Small intestine (tissue), 7 donors: ENCODE measurements around the gene SORCS2. TPM values are rescaled to one million over a fixed set of nuclear protein-coding genes. Genes with fewer than 3 reads are reported as not detected.

Source experiments
- DNase-seq, 2 donors: peaks; one replicate each; pipeline versions ENCODE4 v3.0.0 to v3.0.0-alpha.2; 2013
- FAIRE-seq: peaks from 2 replicates; lab custom pipeline; 2012; peaks lifted over from hg19 to GRCh38; lab: Jason Lieb, UNC
- H3K27ac ChIP-seq, 3 donors: one replicate each; pipeline ENCODE4 v1.5.1; 2013; ENCODE audit warnings: low read length in 2 of 3, mild to moderate bottlenecking in 2 of 3, control low read depth in 1 of 3, inconsistent platforms in 1 of 3, low read depth in 1 of 3, moderate library complexity in 1 of 3
- H3K27me3 ChIP-seq, 3 donors: one replicate each; pipeline ENCODE4 v1.6.1; 2013; ENCODE audit warnings: low read length in 3 of 3, inconsistent platforms in 1 of 3; ENCODE audit not compliant: control insufficient read depth in 3 of 3, insufficient read depth in 3 of 3
- H3K36me3 ChIP-seq, 3 donors: one replicate each; pipeline ENCODE4 v1.6.1; 2013; ENCODE audit warnings: low read length in 3 of 3, inconsistent platforms in 1 of 3, low read depth in 1 of 3, mild to moderate bottlenecking in 1 of 3, moderate library complexity in 1 of 3; ENCODE audit not compliant: control insufficient read depth in 3 of 3, insufficient read depth in 2 of 3
- H3K4me1 ChIP-seq, 3 donors: one replicate each; pipeline ENCODE4 v1.6.1; 2013; ENCODE audit warnings: low read length in 2 of 3, inconsistent platforms in 1 of 3, low read depth in 1 of 3, mild to moderate bottlenecking in 1 of 3, moderate library complexity in 1 of 3; ENCODE audit not compliant: control insufficient read depth in 3 of 3, insufficient read depth in 2 of 3
- H3K4me3 ChIP-seq, 3 donors: one replicate each; pipeline ENCODE4 v1.5.1; 2013; ENCODE audit warnings: low read length in 3 of 3, control low read depth in 1 of 3, inconsistent platforms in 1 of 3, low read depth in 1 of 3, mild to moderate bottlenecking in 1 of 3, moderate library complexity in 1 of 3
- H3K9me3 ChIP-seq, 2 donors: one replicate each; pipeline ENCODE4 v1.6.1; 2013; ENCODE audit warnings: low read depth in 1 of 2, low read length in 1 of 2; ENCODE audit not compliant: control insufficient read depth in 2 of 2, insufficient read depth in 1 of 2
- WGBS, 3 donors: extraction: QIAGEN DNeasy Blood & Tissue Kit; methylation state at CpG; one replicate each; pipeline ENCODE4 v1.1.7; 2013; 5-methylcytosine and 5-hydroxymethylcytosine counted together
- polyA plus RNA-seq, 4 donors: library from polyadenylated mRNA; stranded (reverse) in 3 of 4; unstranded in 1 of 4; fragments of 200-250 nt in 3 of 4; fragments of 120-200 nt in 1 of 4; gene quantifications; one replicate each; pipeline versions ENCODE4 v1.2.1 to v1.2.3, GENCODE V29; 2013
- donor health status: healthy with polysubstance abuse.
- donor health status: control.
- donor health status: control.
- donor health status: Bipolar disorder and iron deficiency.
- donor health status: healthy.

SORCS2 gene
- polyA plus RNA-seq, 4 donors, result 0.63 to 3.3 (median 2.2) TPM; not detected in 1

GRCh38 chr4:7530932-7531639, 338.7 kb downstream of the SORCS2 start:
- Histone ChIP-seq H3K27me3 (no peaks in the 10 kb centered on the region), H3K27ac (no peak overlapping the region), H3K36me3 (no peaks in the 10 kb centered on the region), H3K4me1 (no peaks in the 10 kb centered on the region), H3K9me3 (no peaks in the 10 kb centered on the region), H3K4me3 (no peak overlapping the region)
- 73 to 87% (median 75%) methylated on average over 17 of the region's 17 CpGs for WGBS, 3 donors
- DNase-seq (no peak), FAIRE-seq (no peak)

- Histone ChIP-seq H3K4me3 (no peak overlapping the region), H3K36me3 (no peaks in the 10 kb centered on the region), H3K4me1 (no peaks in the 10 kb centered on the region), H3K9me3 (no peaks in the 10 kb centered on the region), H3K27ac (no peak overlapping the region), H3K27me3 (no peaks in the 10 kb centered on the region)
- FAIRE-seq, result no peak
- 69 to 83% (median 75%) methylated on average over 8 of the region's 8 CpGs for WGBS, 3 donors
- no peak for DNase-seq
These were observed 339.3 kb downstream of the SORCS2 start for GRCh38 chr4:7531640-7531994.

GRCh38 chr4:7532043-7532442, 339.7 kb downstream of the SORCS2 start:
- Histone ChIP-seq H3K4me3 (no peak overlapping the region), H3K27me3 (no peaks in the 10 kb centered on the region), H3K4me1 (no peaks in the 10 kb centered on the region), H3K27ac (no peak overlapping the region), H3K9me3 (no peaks in the 10 kb centered on the region), H3K36me3 (no peaks in the 10 kb centered on the region)
- DNase-seq, result no peak
- FAIRE-seq, result no peak
- 53 to 72% (median 61%) methylated on average over 8 of the region's 8 CpGs for WGBS, 3 donors

GRCh38 chr4:7533267-7533666, 340.9 kb downstream of the SORCS2 start:
- Histone ChIP-seq H3K27me3 (no peaks in the 10 kb centered on the region), H3K27ac (no peak overlapping the region), H3K36me3 (no peaks in the 10 kb centered on the region), H3K9me3 (no peaks in the 10 kb centered on the region), H3K4me3 (no peak overlapping the region), H3K4me1 (no peaks in the 10 kb centered on the region)
- DNase-seq (no peak), FAIRE-seq (no peak)
- WGBS, 3 donors, result 62 to 81% (median 69%) methylated on average over 8 of the region's 8 CpGs

- no peak for FAIRE-seq
- H3K36me3 ChIP-seq, result no peaks in the 10 kb centered on the region
- peaks cover 0 to 3% of the 10 kb centered on the region in 2 donors for H3K9me3 ChIP-seq
- H3K4me1 ChIP-seq, result no peaks in the 10 kb centered on the region
- no peak overlapping the region for H3K27ac ChIP-seq
- H3K4me3 ChIP-seq, result no peak overlapping the region
- no peaks in the 10 kb centered on the region for H3K27me3 ChIP-seq
- 85 to 91% (median 87%) methylated on average over 10 of the region's 10 CpGs for WGBS, 3 donors
- DNase-seq, result no peak
These were observed 342.8 kb downstream of the SORCS2 start for GRCh38 chr4:7535094-7535493.

GRCh38 chr4:7535619-7536018, 343.3 kb downstream of the SORCS2 start:
- H3K36me3 ChIP-seq, result no peaks in the 10 kb centered on the region
- H3K27ac ChIP-seq, result no peak overlapping the region
- DNase-seq (no peak), FAIRE-seq (no peak)
- peaks cover 0 to 3% of the 10 kb centered on the region in 2 donors for H3K9me3 ChIP-seq
- H3K4me1 ChIP-seq, result no peaks in the 10 kb centered on the region
- H3K4me3 ChIP-seq, result no peak overlapping the region
- WGBS, 3 donors, result 64 to 78% (median 72%) methylated on average over 11 of the region's 11 CpGs
- H3K27me3 ChIP-seq, result no peaks in the 10 kb centered on the region

- Histone ChIP-seq H3K4me1 (no peaks in the 10 kb centered on the region), H3K4me3 (no peak overlapping the region), H3K9me3 (peaks cover 0 to 3% of the 10 kb centered on the region in 2 donors), H3K27me3 (no peaks in the 10 kb centered on the region), H3K36me3 (no peaks in the 10 kb centered on the region), H3K27ac (no peak overlapping the region)
- WGBS, 3 donors, result 84 to 90% (median 88%) methylated on average over 8 of the region's 8 CpGs
- no peak for FAIRE-seq
- no peak for DNase-seq
These were observed 344.5 kb downstream of the SORCS2 start for GRCh38 chr4:7536876-7537275.

- Histone ChIP-seq H3K36me3 (no peaks in the 10 kb centered on the region), H3K4me1 (no peaks in the 10 kb centered on the region), H3K4me3 (no peak overlapping the region), H3K27ac (no peak overlapping the region), H3K27me3 (no peaks in the 10 kb centered on the region), H3K9me3 (peaks cover 0 to 3% of the 10 kb centered on the region in 2 donors)
- FAIRE-seq (no peak), DNase-seq (no peak)
- 73 to 79% (median 77%) methylated on average over 8 of the region's 8 CpGs for WGBS, 3 donors
These were observed 345.6 kb downstream of the SORCS2 start for GRCh38 chr4:7537853-7538400.
